HG03159 (cell line): Measurements from ENCODE around the gene RPS6KA2.
"Not testable (repeated sequence)": the region's sequence is repeated elsewhere in the genome, so short reads cannot be mapped to it uniquely, and the experiment has no call there.

Experiments
- ATAC-seq: cut with Tn5 transposase; IDR thresholded peaks from one replicate; pipeline ENCODE4 v1.9.1; 2021; ENCODE audit warnings: mild to moderate bottlenecking, moderate library complexity; ENCODE audit not compliant: unreplicated experiment

Gene RPS6KA2

DNA sequence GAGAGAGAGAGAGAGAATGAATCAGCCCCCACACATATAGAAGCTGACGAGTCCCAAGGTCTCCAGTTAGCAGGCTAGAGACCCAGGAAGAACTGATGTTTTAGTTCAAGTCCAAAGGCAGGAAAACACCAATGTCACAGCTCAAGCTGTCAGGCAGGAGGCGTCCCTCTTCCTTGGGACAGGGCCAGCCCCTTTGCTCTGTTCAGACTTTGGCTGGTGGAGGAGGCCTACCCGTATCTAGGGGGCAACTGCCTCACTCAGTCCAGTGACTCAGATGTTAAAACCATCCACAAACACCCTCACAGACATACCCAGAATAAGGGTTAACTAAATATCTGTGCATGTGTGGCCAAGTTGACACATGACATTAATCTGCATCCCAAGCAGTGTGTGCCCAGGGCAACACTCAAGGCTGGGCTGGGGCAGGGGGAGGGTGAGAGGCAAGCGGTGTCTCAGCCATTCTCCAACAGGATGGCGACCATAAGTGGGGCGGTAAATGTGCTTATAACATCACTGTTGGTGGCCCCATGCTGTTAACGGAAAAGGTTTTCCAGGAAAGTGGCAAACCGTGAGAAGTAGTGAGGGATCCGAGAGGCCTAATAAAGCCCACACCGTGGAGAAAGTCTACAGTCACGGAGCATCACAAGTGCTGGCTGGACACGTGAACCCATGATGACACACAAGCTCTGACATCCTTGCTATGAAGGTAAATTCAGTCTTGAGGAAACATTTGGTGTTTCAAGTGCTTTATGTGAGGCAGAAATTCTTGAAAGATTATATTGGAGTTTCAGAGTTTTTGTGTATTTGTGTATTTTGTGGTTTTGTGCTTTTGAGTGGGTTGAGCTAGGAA is 68.7 kb downstream of the RPS6KA2 start:
- ATAC-seq: no peak

- ATAC-seq: no peak
These were observed 70.2 kb downstream of the RPS6KA2 start for GRCh38 chr6:166556863-166557322.

- ATAC-seq: no peak
These were observed 70.7 kb downstream of the RPS6KA2 start for GRCh38 chr6:166556336-166556735.

DNA sequence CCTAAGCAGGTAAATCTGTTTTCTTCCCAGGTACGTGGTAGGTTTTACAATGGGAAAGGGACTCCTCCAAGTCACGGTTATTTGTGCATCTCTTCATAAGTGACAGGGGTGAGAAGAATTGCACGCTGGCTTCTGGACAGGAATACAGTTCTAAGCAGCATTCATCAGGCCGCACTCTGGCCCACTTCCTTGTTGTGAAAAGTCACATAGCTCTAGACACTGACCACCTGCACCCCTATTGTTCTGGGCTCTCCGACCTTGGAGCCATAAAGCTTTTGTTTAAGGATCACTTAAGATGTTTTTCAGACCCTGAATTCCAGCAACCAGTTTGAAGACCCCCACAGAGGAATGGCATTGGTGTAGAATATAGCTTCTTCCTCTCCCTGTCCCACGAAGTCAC is 72.0 kb downstream of the RPS6KA2 start:
- ATAC-seq: no peak

- no peak for ATAC-seq
These were observed 72.7 kb downstream of the RPS6KA2 start for GRCh38 chr6:166554316-166554715.

- no peak for ATAC-seq
These were observed 73.3 kb downstream of the RPS6KA2 start for GRCh38 chr6:166553563-166554271.

GRCh38 chr6:166552600-166552999 is 74.5 kb downstream of the RPS6KA2 start:
- ATAC-seq: no peak

DNA sequence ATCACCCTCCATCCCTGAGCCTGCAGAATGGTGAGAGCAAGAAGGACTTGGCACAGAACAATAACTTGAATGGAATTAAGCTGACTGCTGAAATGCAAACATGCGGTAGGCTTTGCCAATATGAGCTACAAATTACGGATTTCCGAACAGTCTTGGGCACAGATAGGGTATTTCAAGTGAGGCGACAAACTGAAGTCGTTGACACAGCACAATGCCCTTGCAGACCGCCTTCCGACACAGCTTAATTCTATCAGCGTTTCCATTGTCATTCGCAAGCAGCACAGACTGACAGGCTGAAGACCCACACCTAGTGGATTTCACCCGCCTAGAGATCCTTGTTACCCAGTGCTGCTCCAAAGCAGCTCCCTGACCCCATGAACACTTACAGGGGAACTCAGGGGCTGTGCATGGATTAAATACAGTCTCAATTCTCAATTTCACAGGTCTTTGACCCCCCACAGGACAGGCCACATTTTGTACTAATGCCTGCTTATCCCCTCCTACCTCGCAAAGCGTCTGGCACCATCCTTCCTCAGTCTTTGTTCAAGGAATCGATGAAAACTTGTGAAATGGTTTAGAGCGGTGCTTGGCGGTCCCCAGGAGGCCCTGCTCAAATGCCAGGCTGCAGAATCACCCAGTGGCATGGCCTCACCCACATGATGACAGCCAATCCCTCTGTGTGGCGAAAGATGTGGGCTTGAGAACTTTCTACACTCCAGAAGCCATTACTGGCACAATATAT is 75.1 kb downstream of the RPS6KA2 start:
- ATAC-seq: no peak

- ATAC-seq: no peak
These were observed 80.4 kb downstream of the RPS6KA2 start for GRCh38 chr6:166546653-166547052.

DNA sequence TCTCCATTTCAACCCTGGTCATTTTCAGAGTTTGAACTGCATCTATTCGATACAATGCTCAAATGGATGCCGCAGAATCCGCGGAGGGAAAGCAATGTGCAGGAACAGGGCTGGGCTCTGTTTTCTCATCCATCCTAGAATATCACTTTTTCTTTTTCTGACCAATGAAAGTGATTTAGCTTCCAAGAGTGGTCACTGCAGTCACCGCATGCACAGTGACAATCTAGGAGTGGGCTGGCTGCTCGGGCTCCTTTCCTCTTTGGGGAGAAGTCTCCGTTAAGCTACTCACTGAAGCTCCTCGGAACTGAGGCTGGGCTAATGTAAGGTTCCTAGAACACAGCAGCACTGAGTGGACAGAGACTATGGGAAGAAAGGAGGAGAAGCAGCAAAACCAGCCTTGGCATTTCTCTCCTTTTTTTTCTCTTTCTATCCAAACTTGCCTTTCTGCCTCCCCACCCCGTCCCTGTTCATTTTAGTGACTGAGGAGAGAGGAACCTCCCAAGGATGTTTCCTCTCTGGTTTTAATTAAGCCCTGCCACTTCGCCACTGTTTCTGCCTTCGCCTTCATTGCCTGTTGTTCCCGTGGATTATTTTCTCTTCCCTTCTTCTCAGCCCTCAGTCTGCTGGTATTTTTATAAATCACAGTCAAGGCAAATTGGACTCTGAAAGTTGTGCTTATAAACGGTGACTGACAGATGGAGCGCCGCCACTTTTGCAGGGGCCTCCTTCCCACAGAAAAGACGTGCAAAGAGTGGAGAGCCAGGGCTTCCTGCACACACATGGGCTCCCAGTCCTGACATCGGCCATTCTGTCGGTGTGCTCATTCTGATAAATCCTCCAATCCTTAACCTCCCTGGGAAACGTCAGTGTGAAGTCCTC is 81.7 kb downstream of the RPS6KA2 start:
- no peak for ATAC-seq

DNA sequence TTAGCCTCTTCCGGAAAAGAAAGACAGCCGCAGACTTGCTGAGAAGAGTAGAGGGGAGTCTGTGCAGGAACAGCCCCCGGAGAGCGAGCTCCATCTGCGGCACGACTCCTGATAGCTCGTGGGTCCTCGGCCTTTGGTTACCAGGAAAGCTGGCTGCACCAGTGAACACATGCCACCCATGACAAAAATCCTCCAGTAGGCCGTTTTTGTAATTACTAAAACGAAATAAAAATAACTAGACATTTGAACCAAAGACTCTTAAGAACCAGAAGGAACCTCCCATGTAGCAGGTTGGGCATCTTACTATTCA is 82.8 kb downstream of the RPS6KA2 start:
- no peak for ATAC-seq

DNA sequence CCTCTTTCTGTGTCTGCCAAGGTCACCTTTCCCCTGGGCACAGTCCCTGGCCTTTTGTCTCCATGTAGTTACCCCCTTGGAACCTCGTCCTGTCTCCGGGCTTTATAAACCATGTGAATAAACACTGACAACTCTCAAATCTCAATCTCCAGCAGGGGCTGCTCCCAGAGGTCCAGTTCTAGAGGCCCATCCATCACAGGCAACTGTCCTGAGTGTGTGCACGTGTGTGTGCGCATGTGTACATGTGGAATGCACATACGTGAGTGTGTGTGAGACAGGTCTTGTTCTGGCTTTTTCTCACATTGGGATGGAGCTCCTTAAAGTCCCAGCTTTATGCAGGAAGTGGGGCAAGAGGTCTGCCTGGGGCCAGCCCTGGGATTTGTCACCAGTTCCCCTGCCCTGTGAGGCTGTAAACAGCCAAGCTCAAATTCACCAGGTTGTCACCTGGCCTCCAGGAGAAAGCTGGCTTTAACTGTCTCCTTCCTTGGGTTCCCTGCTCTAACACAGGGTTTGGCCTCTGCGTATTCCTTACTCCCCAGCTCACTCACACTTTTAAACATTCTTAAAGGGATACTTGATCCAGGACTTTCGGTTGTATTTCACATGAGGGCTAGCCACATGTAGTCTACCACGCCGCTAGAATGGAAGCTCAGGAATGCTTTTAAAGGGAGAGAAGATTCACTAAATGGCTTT is 83.3 kb downstream of the RPS6KA2 start:
- no peak for ATAC-seq

- no peak for ATAC-seq
These were observed 84.5 kb downstream of the RPS6KA2 start for GRCh38 chr6:166542580-166542912.

- no peak for ATAC-seq
These were observed 85.0 kb downstream of the RPS6KA2 start for GRCh38 chr6:166541876-166542579.

DNA sequence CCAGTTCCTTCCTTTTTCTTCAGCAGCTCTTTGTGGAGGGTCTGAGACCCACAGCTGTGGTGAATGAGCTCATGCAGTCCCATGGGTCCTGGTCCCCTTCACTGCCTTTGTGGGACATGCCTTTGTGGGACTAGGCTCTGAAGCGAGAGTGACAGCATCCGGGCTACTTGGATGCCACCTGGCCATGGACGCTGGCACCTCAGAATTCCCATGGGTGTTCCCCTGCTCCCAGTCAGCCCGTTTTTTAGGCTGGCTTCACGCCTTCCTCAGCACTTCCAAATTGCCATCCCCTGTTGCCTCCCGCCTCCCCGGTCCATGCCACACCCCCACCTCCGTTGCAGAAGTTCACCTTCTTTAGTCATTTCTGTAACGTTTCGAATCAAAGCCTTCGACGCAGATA is 85.7 kb downstream of the RPS6KA2 start:
- no peak for ATAC-seq

DNA sequence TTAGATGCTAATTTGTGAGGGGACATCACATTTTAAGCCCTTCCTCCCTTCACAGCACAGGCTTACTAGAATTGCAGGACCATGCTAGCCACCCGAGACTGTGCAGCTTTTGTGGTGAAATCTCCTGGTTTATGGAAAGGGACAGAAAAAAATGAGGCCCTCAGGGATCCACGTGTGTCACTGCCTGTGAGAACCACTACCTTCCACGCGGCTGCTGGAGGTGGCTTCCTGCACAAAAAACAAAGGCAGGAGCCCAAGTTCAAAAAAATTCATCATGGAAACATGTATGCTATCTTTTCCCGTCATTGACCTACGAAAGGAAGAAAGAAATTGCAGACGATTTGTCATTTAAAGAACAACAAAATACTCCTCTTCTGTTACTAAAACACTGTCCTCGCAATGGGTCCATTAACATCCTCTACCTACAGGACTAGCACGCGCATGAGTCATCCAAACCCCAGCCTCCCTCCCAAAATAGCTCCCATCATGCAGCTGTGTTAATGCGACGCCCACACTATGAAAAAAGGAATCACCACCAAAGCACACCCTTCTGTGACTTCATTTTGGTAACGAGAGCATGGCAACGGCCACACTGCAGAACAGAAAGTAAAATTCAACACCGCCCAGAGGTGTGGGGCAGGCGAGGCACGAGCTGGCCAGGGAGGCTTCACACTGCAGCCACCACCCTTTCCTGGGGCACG is 86.3 kb downstream of the RPS6KA2 start:
- ATAC-seq: peak; percentile 87

DNA sequence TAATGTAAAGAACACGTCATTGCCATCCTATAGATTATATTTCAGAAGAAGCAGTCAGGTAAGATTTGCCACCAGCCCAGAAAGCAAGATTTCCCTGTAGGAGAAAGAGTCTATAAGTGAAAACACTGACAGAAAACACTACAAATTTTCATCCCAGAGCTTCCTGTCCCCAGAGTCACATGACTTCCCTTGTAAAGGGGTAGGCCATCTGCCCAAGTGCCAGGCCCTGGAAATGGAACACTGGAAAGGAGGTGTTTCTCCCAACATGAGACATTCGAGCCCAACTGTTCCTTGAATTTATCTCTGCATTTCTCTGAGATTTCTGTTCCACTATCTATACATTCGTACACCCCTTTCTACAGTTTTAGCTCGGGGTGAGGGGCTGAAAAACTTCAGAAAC is 87.5 kb downstream of the RPS6KA2 start:
- ATAC-seq: no peak

- ATAC-seq: not testable (repeated sequence)
These were observed 88.1 kb downstream of the RPS6KA2 start for GRCh38 chr6:166539011-166539385.
